Measurements from ENCODE around the gene MAPK8IP2. TPM values are rescaled to one million over a fixed set of nuclear protein-coding genes. Genes with fewer than 3 reads are reported as not detected.
A peak's percentile ranks its signal among the peaks of the same experiment; 100 is the strongest.

The MAPK8IP2 gene
- total and polyA plus RNA-seq, 2 of the 13 experiments (the other 11 are each of a cell fraction or from before 2014, with no cell fraction given) = 1.3 to 2.6 TPM

- TF ChIP-seq ZNF597 (CRISPR knock-in tag; IDR thresholded peaks at IDR 0.05) (no peak), GRHL1 (CRISPR knock-in tag; conservative IDR thresholded peaks at IDR 0.05) (no peak), E2F5 (CRISPR knock-in tag; conservative IDR thresholded peaks at IDR 0.05) (no peak), ZFP37 (CRISPR knock-in tag; IDR thresholded peaks at IDR 0.05; ENCODE audit: borderline replicate concordance) (no peak), SSRP1 (CRISPR knock-in tag; IDR thresholded peaks at IDR 0.05) (peak; percentile 45; the same call in 1 of the 2 replicates), THYN1 (CRISPR knock-in tag; IDR thresholded peaks at IDR 0.05; ENCODE audit: borderline replicate concordance, low read depth) (no peak), SCMH1 (CRISPR knock-in tag; IDR thresholded peaks at IDR 0.05; ENCODE audit: borderline replicate concordance) (no peak), HMG20A (CRISPR knock-in tag; IDR thresholded peaks at IDR 0.05; ENCODE audit: borderline replicate concordance) (no peak), ZNF276 (CRISPR knock-in tag; IDR thresholded peaks at IDR 0.05; ENCODE audit: low read depth) (no peak), SOX6 (IDR thresholded peaks at IDR 0.05) (no peak), SOX6 (CRISPR knock-in tag; IDR thresholded peaks at IDR 0.05) (peak; percentile 35; the same call in 1 of the 2 replicates), SMARCC2 (IDR thresholded peaks at IDR 0.05) (no peak), CREB1 (IDR thresholded peaks at IDR 0.05) (no peak), CREB1 (CRISPR knock-in tag; IDR thresholded peaks at IDR 0.05) (no peak), ATF6 (CRISPR knock-in tag; conservative IDR thresholded peaks at IDR 0.05) (no peak)
These were observed 12.8 kb downstream of the MAPK8IP2 start (continued) for GRCh38 chr22:50613291-50613981.
